GM23338 (cell line): ENCODE measurements around the gene FCER2. TPM values are rescaled to one million over a fixed set of nuclear protein-coding genes. Genes with fewer than 3 reads are reported as not detected.

Experiments
- ATAC-seq: fragments of 200-7000 bp; cut with Tn5 transposase; 3 replicates; pipeline ENCODE4 v1.9.1; 2020
- DNase-seq: peaks from one replicate; pipeline ENCODE4 v3.0.0-alpha.2; 2015; ENCODE audit warnings: low spot score
- H2AFZ ChIP-seq: fragments of 200-600 bp; sonication (generic); 2 replicates; pipeline ENCODE4 v1.8.0; 2016; ENCODE audit warnings: antibody characterized with exemption, mild to moderate bottlenecking, moderate library complexity
- H3F3A ChIP-seq: fragments of 200-600 bp; sonication (generic); replicated peaks from 2 replicates; pipeline ENCODE4 v1.8.0; 2017; ENCODE audit warnings: antibody characterized with exemption, mixed run types, low read depth
- H3K27ac ChIP-seq: fragments of 200-600 bp; sonication (generic); 2 replicates; pipeline ENCODE4 v1.6.1; 2016; ENCODE audit warnings: low read depth
- H3K27me3 ChIP-seq: fragments of 200-600 bp; sonication (generic); 2 replicates; pipeline ENCODE4 v1.8.0; 2016; ENCODE audit warnings: mild to moderate bottlenecking, mixed run types, moderate library complexity; ENCODE audit not compliant: insufficient read depth
- H3K36me3 ChIP-seq: fragments of 200-600 bp; sonication (generic); 2 replicates; pipeline ENCODE4 v1.8.0; 2016; ENCODE audit warnings: mild to moderate bottlenecking; ENCODE audit not compliant: insufficient read depth
- H3K4me1 ChIP-seq: fragments of 200-600 bp; sonication (generic); 2 replicates; pipeline ENCODE4 v1.8.0; 2016; ENCODE audit warnings: mild to moderate bottlenecking, moderate library complexity; ENCODE audit not compliant: insufficient read depth
- H3K4me2 ChIP-seq: fragments of 200-600 bp; sonication (generic); 2 replicates; pipeline ENCODE4 v1.7.1; 2017; ENCODE audit warnings: mixed run types
- H3K4me3 ChIP-seq: fragments of 200-600 bp; sonication (generic); 2 replicates; pipeline ENCODE4 v1.6.1; 2016; ENCODE audit warnings: mixed run types
- H3K79me2 ChIP-seq: fragments of 200-600 bp; sonication (generic); replicated peaks from 2 replicates; pipeline ENCODE4 v1.8.0; 2017; ENCODE audit warnings: mild to moderate bottlenecking; ENCODE audit not compliant: insufficient read depth
- H3K9me2 ChIP-seq: fragments of 200-600 bp; sonication (generic); 2 replicates; pipeline ENCODE4 v1.8.0; 2017; ENCODE audit not compliant: insufficient read depth
- H4K20me1 ChIP-seq: fragments of 200-600 bp; sonication (generic); replicated peaks from 2 replicates; pipeline ENCODE4 v1.8.0; 2017; ENCODE audit warnings: mild to moderate bottlenecking; ENCODE audit not compliant: insufficient read depth
- H3K27ac Mint-ChIP-seq: 2 replicates; pipeline ENCODE4 v1.8.0; 2020; ENCODE audit warnings: inconsistent platforms, mild to moderate bottlenecking, moderate library complexity, mixed read lengths
- H3K27me3 Mint-ChIP-seq: 3 replicates; pipeline ENCODE4 v1.8.0; 2022; ENCODE audit warnings: low read depth, mild to moderate bottlenecking, moderate library complexity, mixed read lengths, inconsistent platforms; ENCODE audit not compliant: insufficient read depth, poor library complexity
- H3K36me3 Mint-ChIP-seq: 3 replicates; pipeline ENCODE4 v1.8.0; 2021; ENCODE audit warnings: low read depth, mild to moderate bottlenecking, inconsistent platforms, moderate library complexity, mixed read lengths
- H3K4me1 Mint-ChIP-seq: 3 replicates; pipeline ENCODE4 v1.8.0; 2020; ENCODE audit warnings: mild to moderate bottlenecking, inconsistent platforms, mixed read lengths
- H3K4me3 Mint-ChIP-seq: 3 replicates; pipeline ENCODE4 v1.8.0; 2021; ENCODE audit warnings: moderate library complexity, mild to moderate bottlenecking, inconsistent platforms, mixed read lengths
- H3K9me3 Mint-ChIP-seq: 3 replicates; pipeline ENCODE4 v1.8.0; 2020; ENCODE audit warnings: moderate library complexity, mild to moderate bottlenecking, inconsistent platforms, mixed read lengths
- CREB1 ChIP-seq: fragments of 250-450 bp; sonication (Bioruptor Pico); IDR thresholded peaks from 2 replicates; pipeline ENCODE4 v1.5.0; 2020; ENCODE audit warnings: low read depth, mild to moderate bottlenecking, moderate library complexity
- ETS1 ChIP-seq: IDR thresholded peaks from 2 replicates; pipeline ENCODE4 v1.6.1; 2016; ENCODE audit warnings: antibody characterized with exemption
- EZH2 ChIP-seq: fragments of 200-600 bp; sonication (generic); IDR thresholded peaks from one replicate; pipeline ENCODE4 v1.8.0; 2017; ENCODE audit warnings: antibody characterized with exemption, mild to moderate bottlenecking, low read depth; ENCODE audit not compliant: unreplicated experiment
- EZH2phosphoT487 ChIP-seq: fragments of 200-600 bp; sonication (generic); IDR thresholded peaks from one replicate; pipeline ENCODE4 v1.8.1; 2018; ENCODE audit warnings: antibody characterized with exemption; ENCODE audit not compliant: unreplicated experiment
- JUNB ChIP-seq: IDR thresholded peaks from one replicate; pipeline ENCODE4 v1.6.1; 2016; ENCODE audit warnings: antibody characterized with exemption; ENCODE audit not compliant: unreplicated experiment
- NANOG ChIP-seq: IDR thresholded peaks from 2 replicates; pipeline ENCODE4 v1.6.1; 2016; ENCODE audit warnings: antibody characterized with exemption, borderline replicate concordance
- POLR2AphosphoS5 ChIP-seq: IDR thresholded peaks from 2 replicates; pipeline ENCODE4 v1.6.1; 2016; ENCODE audit warnings: antibody characterized with exemption, low read depth
- STAT1 ChIP-seq: IDR thresholded peaks from one replicate; pipeline ENCODE4 v1.6.1; 2016; ENCODE audit warnings: antibody characterized with exemption; ENCODE audit not compliant: unreplicated experiment
- ZNF114 ChIP-seq: fragments of 250-450 bp; sonication (Bioruptor Pico); IDR thresholded peaks from 2 replicates; pipeline ENCODE4 v1.5.0; 2020; ENCODE audit warnings: mild to moderate bottlenecking, moderate library complexity
- ZNF331 ChIP-seq: fragments of 250-450 bp; sonication (Bioruptor Pico); IDR thresholded peaks from 2 replicates; pipeline ENCODE4 v1.5.0; 2020; ENCODE audit warnings: low read depth, mild to moderate bottlenecking, moderate library complexity
- polyA plus RNA-seq: library from polyadenylated mRNA; unstranded; fragments of >200 nt; fragmentation: Nextera tagmentation; extraction: Ambion mirVana; gene quantifications from 2 replicates; pipeline ENCODE4 v1.2.1, GENCODE V29; 2016
- total RNA-seq: library from RNA; depleted of rRNA; stranded (reverse); fragments of >200 nt; shearing (Covaris generic); gene quantifications from 2 replicates; pipeline ENCODE4 v1.2.3, GENCODE V29; 2014
- TF ChIP-seq, protein P1 (sequence below), 2 experiments: fragments of 200-600 bp in 1 of 2; sonication (generic) in 1 of 2; conservative IDR thresholded peaks; 2 replicates each; pipeline versions ENCODE4 v1.5.1 to v1.6.1; 2016 to 2017; ENCODE audit warnings: antibody characterized with exemption in 2 of 2, low read depth in 2 of 2, mild to moderate bottlenecking in 2 of 2, moderate library complexity in 1 of 2
- TF ChIP-seq, protein P2 (sequence below): fragments of 250-450 bp; sonication (Bioruptor Pico); IDR thresholded peaks from 2 replicates; pipeline ENCODE4 v1.5.0; 2020; ENCODE audit warnings: mild to moderate bottlenecking, moderate library complexity
- TF ChIP-seq, protein P3 (sequence below): IDR thresholded peaks from one replicate; pipeline ENCODE4 v1.6.1; 2018; ENCODE audit warnings: antibody characterized with exemption; ENCODE audit not compliant: unreplicated experiment

The FCER2 gene
- total and polyA plus RNA-seq, 2 experiments from 2014 or later: 0.29 TPM; not detected in 1

DNA sequence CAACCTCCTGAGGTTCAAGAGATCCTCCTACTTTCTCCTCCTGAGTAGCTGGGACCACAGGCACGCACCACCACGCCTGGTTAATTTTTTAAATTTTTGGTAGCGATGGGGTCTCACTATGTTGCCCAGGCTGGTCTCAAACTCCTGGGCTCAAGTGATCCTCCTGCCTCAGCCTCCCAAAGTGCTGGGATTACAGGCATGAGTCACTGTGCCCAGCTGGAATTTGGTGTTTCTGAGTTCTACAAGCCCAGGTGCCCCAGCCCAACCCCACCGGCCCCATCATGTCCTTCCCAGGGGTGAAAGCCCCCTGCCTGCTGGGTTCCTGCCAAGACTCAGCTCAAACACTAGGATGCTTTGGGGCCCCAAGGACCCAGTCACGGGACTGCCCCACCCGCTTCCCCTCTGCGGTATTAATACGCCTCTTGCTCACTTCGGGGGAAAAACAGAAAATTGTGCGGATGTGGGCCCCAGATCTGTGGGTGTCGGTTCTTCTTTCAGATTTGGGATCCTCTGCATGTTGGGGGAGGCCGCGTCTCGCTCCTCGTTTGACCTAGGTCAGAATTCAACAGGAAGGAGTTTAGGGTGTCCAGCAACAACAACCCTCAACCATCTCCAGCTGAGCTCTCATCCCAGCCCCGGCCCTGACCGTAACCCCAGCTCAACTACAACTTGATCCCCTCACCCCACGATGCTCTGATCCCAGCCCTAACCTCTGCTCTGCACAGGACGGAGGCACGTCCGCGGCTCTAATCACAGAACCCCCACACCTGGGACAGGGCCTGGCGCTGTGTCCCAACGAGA is 3.7 kb upstream of the FCER2 start:
- Histone ChIP-seq H4K20me1 (no peaks in the 10 kb centered on the region), H3F3A (no peaks in the 10 kb centered on the region), H2AFZ (no peak overlapping the region; the same call in 1 of the 2 replicates), H3K79me2 (no peaks in the 10 kb centered on the region), H3K36me3 (no peaks in the 10 kb centered on the region), H3K4me1 (no peaks in the 10 kb centered on the region), H3K4me3 (no peak overlapping the region), H3K4me2 (no peak overlapping the region), H3K9me2 (no peaks in the 10 kb centered on the region), H3K27ac (no peak overlapping the region), H3K27me3 (no peaks in the 10 kb centered on the region)
- no peaks in the 10 kb centered on the region for H3K4me1 Mint-ChIP-seq
- peaks cover 13% of the 10 kb centered on the region for H3K27me3 Mint-ChIP-seq
- peak; percentile 45; the same call in 2 of the 3 replicates for ATAC-seq
- no peak overlapping the region; the same call in 1 of the 2 replicates for H3K27ac Mint-ChIP-seq
- no peaks in the 10 kb centered on the region for H3K9me3 Mint-ChIP-seq
- TF ChIP-seq CREB1 (CRISPR knock-in tag): no peak
- TF ChIP-seq ETS1: no peak
- no peak for TF ChIP-seq JUNB
- TF ChIP-seq NANOG: no peak
- no peak for TF ChIP-seq ZNF114
- TF ChIP-seq EZH2phosphoT487: no peak
- TF ChIP-seq EZH2: no peak
- TF ChIP-seq, protein P1, sequence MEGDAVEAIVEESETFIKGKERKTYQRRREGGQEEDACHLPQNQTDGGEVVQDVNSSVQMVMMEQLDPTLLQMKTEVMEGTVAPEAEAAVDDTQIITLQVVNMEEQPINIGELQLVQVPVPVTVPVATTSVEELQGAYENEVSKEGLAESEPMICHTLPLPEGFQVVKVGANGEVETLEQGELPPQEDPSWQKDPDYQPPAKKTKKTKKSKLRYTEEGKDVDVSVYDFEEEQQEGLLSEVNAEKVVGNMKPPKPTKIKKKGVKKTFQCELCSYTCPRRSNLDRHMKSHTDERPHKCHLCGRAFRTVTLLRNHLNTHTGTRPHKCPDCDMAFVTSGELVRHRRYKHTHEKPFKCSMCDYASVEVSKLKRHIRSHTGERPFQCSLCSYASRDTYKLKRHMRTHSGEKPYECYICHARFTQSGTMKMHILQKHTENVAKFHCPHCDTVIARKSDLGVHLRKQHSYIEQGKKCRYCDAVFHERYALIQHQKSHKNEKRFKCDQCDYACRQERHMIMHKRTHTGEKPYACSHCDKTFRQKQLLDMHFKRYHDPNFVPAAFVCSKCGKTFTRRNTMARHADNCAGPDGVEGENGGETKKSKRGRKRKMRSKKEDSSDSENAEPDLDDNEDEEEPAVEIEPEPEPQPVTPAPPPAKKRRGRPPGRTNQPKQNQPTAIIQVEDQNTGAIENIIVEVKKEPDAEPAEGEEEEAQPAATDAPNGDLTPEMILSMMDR (conservative IDR thresholded peaks at IDR 0.05; ENCODE audit: low read depth in 2 of 2): no peak
- no peak for TF ChIP-seq ZNF331 (CRISPR knock-in tag)
- TF ChIP-seq STAT1: no peak
- TF ChIP-seq POLR2AphosphoS5: no peak
- TF ChIP-seq, protein P2, sequence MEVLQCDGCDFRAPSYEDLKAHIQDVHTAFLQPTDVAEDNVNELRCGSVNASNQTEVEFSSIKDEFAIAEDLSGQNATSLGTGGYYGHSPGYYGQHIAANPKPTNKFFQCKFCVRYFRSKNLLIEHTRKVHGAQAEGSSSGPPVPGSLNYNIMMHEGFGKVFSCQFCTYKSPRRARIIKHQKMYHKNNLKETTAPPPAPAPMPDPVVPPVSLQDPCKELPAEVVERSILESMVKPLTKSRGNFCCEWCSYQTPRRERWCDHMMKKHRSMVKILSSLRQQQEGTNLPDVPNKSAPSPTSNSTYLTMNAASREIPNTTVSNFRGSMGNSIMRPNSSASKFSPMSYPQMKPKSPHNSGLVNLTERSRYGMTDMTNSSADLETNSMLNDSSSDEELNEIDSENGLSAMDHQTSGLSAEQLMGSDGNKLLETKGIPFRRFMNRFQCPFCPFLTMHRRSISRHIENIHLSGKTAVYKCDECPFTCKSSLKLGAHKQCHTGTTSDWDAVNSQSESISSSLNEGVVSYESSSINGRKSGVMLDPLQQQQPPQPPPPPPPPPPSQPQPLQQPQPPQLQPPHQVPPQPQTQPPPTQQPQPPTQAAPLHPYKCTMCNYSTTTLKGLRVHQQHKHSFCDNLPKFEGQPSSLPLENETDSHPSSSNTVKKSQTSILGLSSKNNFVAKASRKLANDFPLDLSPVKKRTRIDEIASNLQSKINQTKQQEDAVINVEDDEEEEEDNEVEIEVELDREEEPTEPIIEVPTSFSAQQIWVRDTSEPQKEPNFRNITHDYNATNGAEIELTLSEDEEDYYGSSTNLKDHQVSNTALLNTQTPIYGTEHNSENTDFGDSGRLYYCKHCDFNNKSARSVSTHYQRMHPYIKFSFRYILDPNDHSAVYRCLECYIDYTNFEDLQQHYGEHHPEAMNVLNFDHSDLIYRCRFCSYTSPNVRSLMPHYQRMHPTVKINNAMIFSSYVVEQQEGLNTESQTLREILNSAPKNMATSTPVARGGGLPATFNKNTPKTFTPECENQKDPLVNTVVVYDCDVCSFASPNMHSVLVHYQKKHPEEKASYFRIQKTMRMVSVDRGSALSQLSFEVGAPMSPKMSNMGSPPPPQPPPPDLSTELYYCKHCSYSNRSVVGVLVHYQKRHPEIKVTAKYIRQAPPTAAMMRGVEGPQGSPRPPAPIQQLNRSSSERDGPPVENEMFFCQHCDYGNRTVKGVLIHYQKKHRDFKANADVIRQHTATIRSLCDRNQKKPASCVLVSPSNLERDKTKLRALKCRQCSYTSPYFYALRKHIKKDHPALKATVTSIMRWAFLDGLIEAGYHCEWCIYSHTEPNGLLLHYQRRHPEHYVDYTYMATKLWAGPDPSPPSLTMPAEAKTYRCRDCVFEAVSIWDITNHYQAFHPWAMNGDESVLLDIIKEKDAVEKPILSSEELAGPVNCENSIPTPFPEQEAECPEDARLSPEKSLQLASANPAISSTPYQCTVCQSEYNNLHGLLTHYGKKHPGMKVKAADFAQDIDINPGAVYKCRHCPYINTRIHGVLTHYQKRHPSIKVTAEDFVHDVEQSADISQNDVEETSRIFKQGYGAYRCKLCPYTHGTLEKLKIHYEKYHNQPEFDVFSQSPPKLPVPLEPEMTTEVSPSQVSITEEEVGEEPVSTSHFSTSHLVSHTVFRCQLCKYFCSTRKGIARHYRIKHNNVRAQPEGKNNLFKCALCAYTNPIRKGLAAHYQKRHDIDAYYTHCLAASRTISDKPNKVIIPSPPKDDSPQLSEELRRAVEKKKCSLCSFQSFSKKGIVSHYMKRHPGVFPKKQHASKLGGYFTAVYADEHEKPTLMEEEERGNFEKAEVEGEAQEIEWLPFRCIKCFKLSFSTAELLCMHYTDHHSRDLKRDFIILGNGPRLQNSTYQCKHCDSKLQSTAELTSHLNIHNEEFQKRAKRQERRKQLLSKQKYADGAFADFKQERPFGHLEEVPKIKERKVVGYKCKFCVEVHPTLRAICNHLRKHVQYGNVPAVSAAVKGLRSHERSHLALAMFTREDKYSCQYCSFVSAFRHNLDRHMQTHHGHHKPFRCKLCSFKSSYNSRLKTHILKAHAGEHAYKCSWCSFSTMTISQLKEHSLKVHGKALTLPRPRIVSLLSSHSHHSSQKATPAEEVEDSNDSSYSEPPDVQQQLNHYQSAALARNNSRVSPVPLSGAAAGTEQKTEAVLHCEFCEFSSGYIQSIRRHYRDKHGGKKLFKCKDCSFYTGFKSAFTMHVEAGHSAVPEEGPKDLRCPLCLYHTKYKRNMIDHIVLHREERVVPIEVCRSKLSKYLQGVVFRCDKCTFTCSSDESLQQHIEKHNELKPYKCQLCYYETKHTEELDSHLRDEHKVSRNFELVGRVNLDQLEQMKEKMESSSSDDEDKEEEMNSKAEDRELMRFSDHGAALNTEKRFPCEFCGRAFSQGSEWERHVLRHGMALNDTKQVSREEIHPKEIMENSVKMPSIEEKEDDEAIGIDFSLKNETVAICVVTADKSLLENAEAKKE (CRISPR knock-in tag): no peak
- TF ChIP-seq, protein P3, sequence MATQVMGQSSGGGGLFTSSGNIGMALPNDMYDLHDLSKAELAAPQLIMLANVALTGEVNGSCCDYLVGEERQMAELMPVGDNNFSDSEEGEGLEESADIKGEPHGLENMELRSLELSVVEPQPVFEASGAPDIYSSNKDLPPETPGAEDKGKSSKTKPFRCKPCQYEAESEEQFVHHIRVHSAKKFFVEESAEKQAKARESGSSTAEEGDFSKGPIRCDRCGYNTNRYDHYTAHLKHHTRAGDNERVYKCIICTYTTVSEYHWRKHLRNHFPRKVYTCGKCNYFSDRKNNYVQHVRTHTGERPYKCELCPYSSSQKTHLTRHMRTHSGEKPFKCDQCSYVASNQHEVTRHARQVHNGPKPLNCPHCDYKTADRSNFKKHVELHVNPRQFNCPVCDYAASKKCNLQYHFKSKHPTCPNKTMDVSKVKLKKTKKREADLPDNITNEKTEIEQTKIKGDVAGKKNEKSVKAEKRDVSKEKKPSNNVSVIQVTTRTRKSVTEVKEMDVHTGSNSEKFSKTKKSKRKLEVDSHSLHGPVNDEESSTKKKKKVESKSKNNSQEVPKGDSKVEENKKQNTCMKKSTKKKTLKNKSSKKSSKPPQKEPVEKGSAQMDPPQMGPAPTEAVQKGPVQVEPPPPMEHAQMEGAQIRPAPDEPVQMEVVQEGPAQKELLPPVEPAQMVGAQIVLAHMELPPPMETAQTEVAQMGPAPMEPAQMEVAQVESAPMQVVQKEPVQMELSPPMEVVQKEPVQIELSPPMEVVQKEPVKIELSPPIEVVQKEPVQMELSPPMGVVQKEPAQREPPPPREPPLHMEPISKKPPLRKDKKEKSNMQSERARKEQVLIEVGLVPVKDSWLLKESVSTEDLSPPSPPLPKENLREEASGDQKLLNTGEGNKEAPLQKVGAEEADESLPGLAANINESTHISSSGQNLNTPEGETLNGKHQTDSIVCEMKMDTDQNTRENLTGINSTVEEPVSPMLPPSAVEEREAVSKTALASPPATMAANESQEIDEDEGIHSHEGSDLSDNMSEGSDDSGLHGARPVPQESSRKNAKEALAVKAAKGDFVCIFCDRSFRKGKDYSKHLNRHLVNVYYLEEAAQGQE: no peak
- no peak for DNase-seq
- no peaks in the 10 kb centered on the region; the same call in 2 of the 3 replicates for H3K36me3 Mint-ChIP-seq
- H3K4me3 Mint-ChIP-seq: no peak overlapping the region
